CD4-positive, alpha-beta T cell treated with Interleukin-17A for 1 hour (primary cell): ENCODE measurements around the gene YY1.

Experiments used
- DNase-seq: peaks from one replicate; pipeline ENCODE4 v3.0.0-alpha.2; 2020

YY1 gene

DNA sequence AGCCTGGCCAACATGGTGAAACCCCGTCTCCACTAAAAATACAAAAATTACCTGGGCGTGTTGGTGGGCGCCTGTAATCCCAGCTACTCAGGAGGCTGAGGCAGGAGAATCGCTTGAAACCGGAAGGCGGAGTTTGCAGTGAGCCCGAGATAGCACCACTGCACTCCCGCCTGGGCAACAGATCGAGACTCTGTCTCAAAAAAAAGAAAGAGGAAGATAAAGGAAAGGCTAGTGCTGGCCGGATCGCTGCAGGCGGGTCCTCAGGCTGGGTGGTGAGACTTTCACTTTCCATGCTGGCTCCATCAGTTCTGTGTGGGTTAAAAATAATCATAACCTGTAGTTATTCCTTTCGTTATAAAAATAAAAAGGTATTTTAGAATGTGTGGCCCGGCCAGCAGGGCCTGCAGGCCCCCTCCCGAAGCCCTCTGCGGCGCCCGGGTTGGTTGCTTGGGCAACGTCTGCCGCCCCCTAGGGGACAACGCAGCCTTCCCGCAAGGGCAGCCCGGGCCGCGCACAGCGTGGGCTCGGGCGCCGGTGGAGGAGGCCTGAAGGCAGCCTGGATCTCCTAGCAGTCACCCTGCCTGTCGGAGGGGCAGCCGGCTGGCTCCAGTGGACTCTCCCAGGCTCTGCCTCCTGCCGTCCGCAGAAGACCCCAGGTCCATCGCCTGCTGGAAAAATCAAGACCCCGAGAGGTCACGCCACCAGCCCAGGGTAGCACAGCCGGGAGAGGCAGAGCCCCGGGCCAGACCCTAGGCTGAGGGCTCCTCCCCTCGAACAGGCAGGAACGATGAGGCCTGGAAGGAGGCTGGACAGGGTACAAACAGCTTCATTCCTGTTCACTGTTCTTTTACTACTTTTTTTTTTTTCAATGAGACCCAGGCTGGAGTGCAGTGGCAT is 79.2 kb downstream of the YY1 start:
- DNase-seq = peak; percentile 72

DNA sequence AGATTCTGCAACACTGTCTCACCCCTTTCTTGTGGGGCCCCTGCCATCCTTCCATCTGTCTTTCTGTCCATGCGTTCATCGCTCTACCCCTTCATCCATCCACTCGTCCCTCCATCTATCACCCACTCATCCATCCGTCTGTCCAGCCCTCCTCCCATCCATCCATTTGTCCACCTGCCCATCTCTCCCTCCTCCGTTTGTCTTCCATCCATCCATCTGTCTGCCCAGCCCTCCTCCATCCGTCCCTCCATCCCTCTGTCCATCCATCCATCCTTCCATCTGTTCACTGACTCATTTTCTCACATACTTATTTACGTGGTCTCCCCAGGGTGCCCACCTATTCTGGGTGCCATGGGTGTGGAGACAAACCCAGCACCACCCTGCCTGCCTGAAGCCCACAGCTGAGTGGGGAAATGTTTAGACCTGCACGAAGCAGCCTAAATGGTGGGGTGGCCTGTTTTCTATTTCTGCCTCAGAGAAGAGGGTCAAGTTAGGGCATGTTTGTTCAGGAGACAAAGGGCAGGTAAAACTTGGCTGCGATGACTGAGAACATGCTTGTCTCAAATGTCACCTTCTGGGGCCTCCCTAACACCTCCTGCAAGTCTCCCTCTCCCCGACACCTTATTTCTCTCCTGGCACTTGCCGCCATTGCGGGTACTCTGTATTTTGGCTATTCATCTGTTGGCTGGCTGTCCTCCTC is 81.4 kb downstream of the YY1 start:
- no peak for DNase-seq

DNA sequence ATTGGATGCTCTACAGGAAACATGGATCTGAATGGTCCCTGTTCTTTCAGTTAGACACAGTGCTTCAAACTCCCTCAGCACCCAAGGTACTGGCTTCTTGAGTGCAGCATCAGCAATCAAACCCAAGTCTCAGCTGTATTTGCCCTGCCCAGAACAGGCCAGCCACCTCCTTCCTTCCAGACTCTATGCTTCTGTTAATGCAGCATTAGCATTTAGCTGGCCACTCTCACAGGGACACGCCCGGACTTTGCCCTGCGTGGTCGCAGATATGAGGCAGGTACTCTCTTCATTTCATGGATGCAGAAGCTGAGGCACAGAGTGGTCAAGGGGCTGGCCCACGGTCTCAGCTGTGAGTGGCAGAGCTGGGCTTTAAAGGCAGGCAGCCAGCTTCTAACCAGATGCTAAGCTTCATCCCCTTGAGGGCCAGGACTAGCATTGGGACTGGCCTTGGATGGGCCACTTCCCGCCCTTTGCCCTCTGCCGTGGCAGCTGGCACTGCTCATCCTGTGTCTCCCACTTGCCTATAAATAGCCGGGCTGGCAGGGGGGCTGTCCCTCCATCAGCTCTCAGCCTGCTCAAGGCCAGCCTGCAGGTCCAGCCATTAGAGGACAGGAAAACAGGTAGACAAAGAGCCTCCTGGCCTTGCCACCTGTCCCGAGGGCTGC is 82.7 kb downstream of the YY1 start:
- no peak for DNase-seq

DNA sequence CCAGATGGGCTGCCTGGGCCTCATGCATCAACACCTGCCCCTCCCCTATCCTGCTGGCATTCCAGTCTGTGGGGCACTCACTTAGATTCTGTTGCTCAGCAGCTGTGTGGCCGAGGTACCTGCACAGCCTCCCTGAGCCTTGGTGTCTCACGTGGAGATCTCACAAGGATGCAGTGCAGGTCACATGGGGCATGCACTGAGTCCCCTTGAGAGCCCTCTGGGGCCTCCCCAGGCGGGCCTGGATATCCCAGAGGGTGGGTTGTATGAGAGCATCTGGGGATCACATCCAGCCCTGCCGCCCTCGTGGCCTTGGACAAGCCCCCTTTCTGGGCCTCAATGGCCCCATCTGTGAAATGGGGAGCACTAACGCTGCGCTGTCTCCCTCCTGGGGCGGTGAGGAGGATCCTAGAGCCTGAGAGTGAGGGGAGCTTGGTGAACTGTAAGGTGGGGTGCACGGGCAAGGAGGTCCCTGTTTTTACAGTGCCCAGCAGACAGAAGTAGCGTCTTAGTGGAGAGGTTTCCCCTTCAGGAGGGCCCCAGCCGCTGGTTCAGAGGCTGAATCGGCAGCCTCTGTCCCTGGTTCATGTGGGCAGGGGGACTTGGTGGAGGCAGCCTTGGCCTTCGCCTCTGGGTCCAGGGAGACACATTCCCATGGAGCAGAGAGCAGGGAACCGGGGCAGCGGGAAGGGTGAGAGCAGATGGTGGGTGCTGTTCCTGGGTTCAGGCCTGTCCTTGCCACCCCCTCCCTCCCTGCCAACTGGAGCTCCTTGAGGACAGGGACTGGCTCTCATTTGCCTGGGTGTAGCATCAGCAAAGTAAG is 83.4 kb downstream of the YY1 start:
- DNase-seq = no peak

DNA sequence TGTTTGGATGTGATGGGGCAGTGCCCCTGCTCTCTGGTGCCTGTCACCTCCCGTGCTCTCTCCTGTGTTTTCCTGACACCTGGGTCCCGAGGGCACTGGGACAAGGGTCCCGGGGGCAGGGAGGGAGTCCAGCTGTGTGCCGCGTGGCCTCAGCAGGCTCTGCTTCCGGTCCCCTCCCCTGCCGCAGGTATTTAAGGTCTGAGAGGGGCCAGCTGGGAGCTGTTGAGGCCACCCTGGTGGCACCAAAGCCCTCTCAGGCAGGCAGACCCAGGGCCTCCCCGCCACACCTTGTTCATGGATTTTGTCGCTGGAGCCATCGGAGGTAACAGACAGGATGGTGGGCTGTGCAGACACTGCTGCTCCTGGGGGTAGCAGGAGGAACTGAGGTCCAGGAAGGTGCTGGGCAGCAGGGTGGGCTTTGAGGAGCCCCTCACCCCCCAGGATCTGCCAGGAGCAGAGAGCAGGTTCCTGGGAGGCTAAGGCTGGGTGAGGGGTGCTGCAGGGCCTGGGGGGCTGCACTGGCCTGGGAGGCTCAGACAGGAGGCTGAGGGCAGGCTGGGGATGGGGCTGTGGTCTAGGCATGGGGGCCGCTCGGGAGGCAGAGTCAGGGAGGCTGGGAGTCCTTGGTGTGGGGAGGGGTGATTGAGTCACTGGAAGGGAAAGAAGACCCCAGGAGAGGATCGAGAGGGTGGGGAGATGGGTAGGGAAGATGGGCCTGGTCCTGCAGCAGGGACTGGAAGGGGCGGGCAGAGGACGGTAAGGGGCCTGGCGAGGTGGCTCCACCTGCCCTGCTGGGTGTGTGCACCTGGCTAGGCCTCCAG is 84.4 kb downstream of the YY1 start, which contains the start of gene SLC25A47:
Gene SLC25A47 (plus strand): TSS at position 219 of the 821 bp plus-strand sequence. CDS start 76 bp downstream, at position 295.
- DNase-seq = no peak

DNA sequence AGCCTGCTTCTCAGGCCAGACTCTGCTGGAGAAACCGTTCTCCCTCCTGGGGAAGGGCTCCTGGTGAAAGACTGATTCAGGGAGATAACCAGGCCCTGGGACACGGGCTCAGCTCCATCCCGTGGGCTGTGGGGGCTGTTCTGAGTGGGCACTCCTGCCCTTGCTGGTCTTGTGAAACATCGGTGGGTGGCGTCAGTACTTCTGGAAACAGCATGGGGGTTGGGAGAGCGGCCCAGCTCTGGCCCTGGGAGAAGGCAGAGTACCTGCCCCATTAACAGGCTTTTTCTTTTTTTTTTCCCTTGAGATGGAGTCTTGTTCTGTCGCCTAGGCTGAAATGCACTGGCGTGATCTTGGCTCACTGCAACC is 85.0 kb downstream of the YY1 start:
- DNase-seq = no peak

DNA sequence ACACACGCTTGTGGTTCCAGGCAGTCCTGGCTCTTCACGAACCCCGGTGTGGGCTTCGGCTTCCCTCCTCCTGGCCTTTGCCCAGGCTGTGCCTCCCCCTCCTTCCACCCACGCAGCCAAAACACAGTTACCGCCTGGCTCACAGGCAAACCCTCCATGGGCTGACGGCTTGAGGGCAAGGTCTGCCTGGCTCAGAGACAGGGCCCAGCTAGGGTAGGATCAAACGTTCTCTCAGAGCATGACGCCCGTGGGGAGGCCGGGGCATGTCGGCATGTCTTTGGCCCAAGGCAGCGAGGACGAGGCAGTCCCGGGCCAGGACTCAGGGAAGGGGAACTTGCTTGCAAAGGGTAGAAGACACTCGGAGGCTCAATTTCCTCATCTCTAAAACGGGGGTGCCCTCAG is 86.3 kb downstream of the YY1 start:
- no peak for DNase-seq

DNA sequence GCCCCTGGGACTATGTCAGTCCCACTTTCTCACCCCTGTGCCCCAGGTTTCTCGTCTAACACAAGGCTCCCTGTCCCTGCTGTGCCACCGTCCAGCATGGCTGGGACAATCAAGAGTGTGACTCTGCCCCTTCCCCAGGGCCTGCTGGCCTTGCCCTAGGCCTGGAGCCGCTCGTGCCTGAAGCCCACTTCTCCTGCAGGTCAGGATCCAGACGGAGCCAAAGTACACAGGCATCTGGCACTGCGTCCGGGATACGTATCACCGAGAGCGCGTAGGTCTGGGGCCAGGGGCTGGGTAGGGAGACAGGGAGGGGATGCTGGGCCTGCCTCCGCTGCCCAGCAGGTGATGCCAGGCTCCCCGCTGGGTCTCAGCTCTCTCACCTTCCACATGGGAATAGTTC is 87.0 kb downstream of the YY1 start:
- DNase-seq = no peak

DNA sequence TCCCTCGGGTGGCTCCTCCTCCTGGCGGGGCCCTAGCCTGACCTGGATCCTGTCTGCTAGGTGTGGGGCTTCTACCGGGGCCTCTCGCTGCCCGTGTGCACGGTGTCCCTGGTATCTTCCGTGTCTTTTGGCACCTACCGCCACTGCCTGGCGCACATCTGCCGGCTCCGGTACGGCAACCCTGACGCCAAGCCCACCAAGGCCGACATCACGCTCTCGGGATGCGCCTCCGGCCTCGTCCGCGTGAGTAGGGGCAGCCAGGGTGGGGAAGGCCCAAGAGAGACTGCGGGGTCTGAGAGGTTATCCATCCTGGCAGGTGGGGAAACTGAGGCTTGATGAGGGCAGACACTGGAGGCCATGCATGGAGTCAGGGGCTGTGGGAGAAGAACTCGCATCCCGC is 88.2 kb downstream of the YY1 start:
- DNase-seq = no peak

DNA sequence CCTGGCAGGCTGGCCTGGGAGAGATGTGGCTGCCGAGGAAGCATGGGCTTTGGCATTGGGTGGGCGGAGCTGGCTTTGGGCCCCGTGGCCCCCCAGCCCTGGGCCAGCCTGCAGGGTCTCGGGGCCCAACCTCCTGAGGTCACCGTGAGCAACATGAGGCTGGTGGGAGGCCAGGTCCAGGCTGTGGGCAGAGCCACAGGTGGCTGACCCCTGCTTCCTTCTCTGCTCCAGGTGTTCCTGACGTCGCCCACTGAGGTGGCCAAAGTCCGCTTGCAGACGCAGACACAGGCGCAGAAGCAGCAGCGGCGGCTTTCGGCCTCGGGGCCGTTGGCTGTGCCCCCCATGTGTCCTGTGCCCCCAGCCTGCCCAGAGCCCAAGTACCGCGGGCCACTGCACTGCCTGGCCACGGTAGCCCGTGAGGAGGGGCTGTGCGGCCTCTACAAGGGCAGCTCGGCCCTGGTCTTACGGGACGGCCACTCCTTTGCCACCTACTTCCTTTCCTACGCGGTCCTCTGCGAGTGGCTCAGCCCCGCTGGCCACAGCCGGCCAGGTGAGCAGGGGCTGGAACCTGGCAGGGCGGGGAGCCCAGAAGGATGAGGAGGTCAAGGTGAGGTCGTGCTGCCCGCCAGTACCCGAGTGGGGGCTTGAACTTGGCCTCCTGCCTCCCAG is 89.7 kb downstream of the YY1 start:
- no peak for DNase-seq

DNA sequence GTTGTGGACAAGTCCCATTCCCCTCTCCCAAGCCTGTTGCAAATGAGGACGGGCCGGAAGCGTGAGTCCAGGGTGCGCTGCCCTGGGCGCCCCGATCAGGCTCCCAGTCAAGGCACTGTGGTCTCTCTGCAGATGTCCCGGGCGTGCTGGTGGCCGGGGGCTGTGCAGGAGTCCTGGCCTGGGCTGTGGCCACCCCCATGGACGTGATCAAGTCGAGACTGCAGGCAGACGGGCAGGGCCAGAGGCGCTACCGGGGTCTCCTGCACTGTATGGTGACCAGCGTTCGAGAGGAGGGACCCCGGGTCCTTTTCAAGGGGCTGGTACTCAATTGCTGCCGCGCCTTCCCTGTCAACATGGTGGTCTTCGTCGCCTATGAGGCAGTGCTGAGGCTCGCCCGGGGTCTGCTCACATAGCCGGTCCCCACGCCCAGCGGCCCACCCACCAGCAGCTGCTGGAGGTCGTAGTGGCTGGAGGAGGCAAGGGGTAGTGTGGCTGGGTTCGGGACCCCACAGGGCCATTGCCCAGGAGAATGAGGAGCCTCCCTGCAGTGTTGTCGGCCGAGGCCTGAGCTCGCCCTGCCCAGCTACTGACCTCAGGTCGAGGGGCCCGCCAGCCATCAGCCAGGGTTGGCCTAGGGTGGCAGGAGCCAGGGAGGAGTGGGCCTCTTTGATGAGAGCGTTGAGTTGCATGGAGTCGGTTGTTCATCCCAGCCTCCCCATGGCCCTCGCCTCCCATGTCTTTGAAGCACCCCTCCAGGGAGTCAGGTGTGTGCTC is 90.5 kb downstream of the YY1 start:
- DNase-seq = no peak

DNA sequence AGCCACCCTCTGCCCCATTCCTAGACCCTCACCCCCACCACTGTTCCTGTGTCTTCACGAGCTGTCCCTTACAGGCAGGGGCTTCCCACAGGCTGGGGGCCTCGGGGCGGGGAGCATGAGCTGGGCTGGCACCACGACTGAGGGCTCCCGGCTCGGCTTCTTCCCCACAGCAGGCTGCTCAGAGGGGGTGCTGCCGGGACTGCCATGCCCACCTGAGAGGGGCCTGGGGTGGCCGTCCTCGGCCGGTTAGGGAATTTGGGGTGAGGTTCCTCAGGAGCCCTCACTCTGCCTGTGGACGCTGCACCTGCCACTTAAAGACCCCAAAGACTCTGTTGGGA is 91.0 kb downstream of the YY1 start:
- DNase-seq = no peak

DNA sequence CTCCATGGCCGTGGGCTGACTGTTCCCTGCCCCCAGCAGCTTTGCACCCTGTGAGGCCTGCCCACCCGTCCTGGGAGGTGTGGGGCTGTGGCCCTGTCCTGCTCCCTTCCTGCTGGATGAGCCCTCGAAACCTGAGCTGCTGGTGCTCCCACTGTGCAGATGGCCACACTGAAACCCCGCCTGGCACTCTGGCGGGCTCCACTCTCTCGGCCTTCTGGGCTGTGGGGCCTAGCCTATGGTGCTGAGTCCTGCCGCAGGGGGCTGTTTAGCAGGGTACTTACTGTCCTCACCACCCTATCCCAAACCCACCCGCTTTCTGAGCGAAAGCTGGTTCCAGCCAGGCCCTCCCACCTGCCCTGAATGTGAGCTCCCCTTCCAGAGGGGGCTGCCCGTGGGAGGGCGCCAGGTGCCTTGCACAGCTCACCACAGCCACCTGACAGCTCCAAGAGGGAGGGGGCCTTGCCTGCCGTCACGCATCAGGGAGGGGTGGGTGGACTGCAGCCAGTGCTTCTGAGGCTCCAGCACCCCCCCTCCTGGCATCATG is 91.5 kb downstream of the YY1 start:
- no peak for DNase-seq

DNA sequence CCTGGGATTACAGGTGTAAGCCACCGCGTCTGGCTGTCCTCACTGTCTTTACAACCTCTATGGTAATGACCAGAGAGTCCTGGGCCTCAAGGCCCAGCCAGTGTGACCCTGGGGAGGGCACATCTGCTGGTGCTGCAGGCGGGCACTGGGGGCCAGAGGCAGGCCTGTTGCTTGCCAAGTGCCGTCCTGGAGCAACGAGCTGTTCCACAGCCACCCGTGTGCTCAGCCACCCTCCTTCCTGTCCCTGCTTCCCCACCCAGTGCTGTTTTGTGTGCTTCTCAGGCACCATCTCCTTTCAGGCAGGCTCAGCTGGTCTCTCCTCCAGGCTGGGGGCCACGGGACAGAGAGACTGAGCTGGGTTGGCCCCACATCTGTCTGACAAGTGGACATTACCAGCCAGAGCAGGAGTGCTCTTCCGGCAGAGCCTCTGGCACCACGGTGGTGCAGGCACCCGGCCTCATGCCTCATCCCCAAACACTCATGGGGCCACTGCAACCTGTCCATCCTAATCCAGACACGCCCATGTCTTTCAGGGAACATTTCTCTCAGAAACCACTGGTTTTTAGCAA is 93.2 kb downstream of the YY1 start:
- DNase-seq = no peak
